CD8-positive, alpha-beta memory T cell (primary cell): ENCODE measurements around the gene BLID. TPM values are rescaled to one million over a fixed set of nuclear protein-coding genes. Genes with fewer than 3 reads are reported as not detected.

ENCODE experiments used
- CTCF ChIA-PET: fragments of 350-600 bp; sonication (Branson Sonifier 250); formaldehyde crosslinking; loops from one replicate; lab custom pipeline; 2021; ENCODE audit warnings: antibody characterized with exemption; lab: Charles Lee
- POLR2A ChIA-PET: fragments of 350-600 bp; sonication (Branson Sonifier 250); formaldehyde crosslinking; loops from one replicate; lab custom pipeline; 2021; ENCODE audit warnings: antibody characterized with exemption; lab: Charles Lee
- DNase-seq, 5 donors: peaks; one replicate each; pipeline versions ENCODE4 v3.0.0 to v3.0.0-alpha.2; 2020 to 2022; ENCODE audit warnings: mixed read lengths in 1 of 5
- H3K27ac ChIP-seq: one replicate; pipeline ENCODE4 v1.7.0; 2013; ENCODE audit warnings: low read depth, mild to moderate bottlenecking, low read length, moderate library complexity
- H3K27me3 ChIP-seq: 2 replicates; pipeline ENCODE4 v1.7.0; 2013; ENCODE audit warnings: low read length, mild to moderate bottlenecking; ENCODE audit not compliant: insufficient read depth, poor library complexity, severe bottlenecking
- H3K36me3 ChIP-seq: 2 replicates; pipeline ENCODE4 v1.7.0; 2013; ENCODE audit warnings: mild to moderate bottlenecking, low read length, moderate library complexity; ENCODE audit not compliant: insufficient read depth
- H3K4me1 ChIP-seq: 2 replicates; pipeline ENCODE4 v1.7.0; 2013; ENCODE audit warnings: mild to moderate bottlenecking, low read length, moderate library complexity; ENCODE audit not compliant: insufficient read depth
- H3K4me3 ChIP-seq: 2 replicates; pipeline ENCODE4 v1.7.0; 2013; ENCODE audit warnings: mild to moderate bottlenecking, low read length
- H3K9me3 ChIP-seq: 2 replicates; pipeline ENCODE4 v1.7.0; 2013; ENCODE audit warnings: mild to moderate bottlenecking, low read length
- H3K27ac Mint-ChIP-seq, 8 donors: one replicate each; pipeline ENCODE4 v1.8.0; 2020 to 2021; ENCODE audit warnings: mixed read lengths in 8 of 8, mild to moderate bottlenecking in 6 of 8, inconsistent platforms in 3 of 8, moderate library complexity in 3 of 8
- H3K27me3 Mint-ChIP-seq, 2 donors: one replicate each; pipeline ENCODE4 v1.8.0; 2020 to 2021; ENCODE audit warnings: mixed read lengths in 2 of 2, mild to moderate bottlenecking in 1 of 2, moderate library complexity in 1 of 2
- H3K36me3 Mint-ChIP-seq, 3 donors: one replicate each; pipeline ENCODE4 v1.8.0; 2020 to 2021; ENCODE audit warnings: mixed read lengths in 3 of 3, inconsistent platforms in 1 of 3, mild to moderate bottlenecking in 1 of 3
- H3K4me1 Mint-ChIP-seq, 3 donors: one replicate each; pipeline ENCODE4 v1.8.0; 2020 to 2021; ENCODE audit warnings: mixed read lengths in 3 of 3, inconsistent platforms in 1 of 3, mild to moderate bottlenecking in 1 of 3
- H3K4me3 Mint-ChIP-seq, 7 donors: one replicate each; pipeline ENCODE4 v1.8.0; 2020 to 2021; ENCODE audit warnings: mixed read lengths in 7 of 7, mild to moderate bottlenecking in 6 of 7, moderate library complexity in 4 of 7, inconsistent platforms in 2 of 7
- H3K9me3 Mint-ChIP-seq, 5 donors: one replicate each; pipeline ENCODE4 v1.8.0; 2020 to 2022; ENCODE audit warnings: mixed read lengths in 5 of 5, mild to moderate bottlenecking in 3 of 5, moderate library complexity in 2 of 5, inconsistent platforms in 1 of 5
- polyA plus RNA-seq: library from polyadenylated mRNA; unstranded; fragments of 300-500 nt; fragmentation: Illumina TruSeq; gene quantifications from one replicate; pipeline ENCODE4 v1.2.3, GENCODE V29; 2021
- total RNA-seq, 2 experiments: library from RNA; stranded (reverse); gene quantifications; one replicate each; pipeline ENCODE4 v1.2.3, GENCODE V29; 2021

The BLID gene
- total and polyA plus RNA-seq, 3 experiments from 2014 or later: not detected

DNA sequence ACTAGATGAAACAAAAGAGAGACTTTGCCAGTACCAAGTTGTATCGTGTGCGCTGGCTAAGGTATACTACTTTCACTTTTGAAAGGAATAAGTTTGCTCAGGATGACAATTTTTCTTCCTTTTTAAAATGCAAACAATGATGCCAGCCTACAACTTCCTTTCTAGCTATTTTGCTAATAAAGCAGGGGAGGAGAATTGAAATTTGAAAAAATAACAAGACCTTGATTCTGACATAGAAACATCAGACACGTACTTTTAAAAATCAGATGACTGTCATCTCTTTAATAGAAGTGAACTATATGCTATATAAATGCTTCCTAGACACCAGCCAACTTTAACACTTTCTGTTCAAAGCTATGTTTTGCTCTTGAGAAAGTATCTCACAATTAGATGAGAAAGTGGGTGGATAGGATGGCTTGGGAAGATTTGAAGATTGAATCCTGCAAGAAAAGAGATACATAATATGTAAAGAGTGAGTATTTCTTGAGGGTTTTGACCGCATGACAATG is 41.7 kb upstream of the BLID start:
- ChIA-PET CTCF (no interaction called here), POLR2A (no interaction called here)
- Mint-ChIP-seq H3K4me1 (peaks cover 16 to 29% (median 20%) of the 10 kb centered on the region in 3 donors), H3K27me3 (peaks cover 0 to 10% of the 10 kb centered on the region in 2 donors), H3K4me3 (peak overlapping the region in 5 of 7 donors; percentile 42 to 59 (median 50)), H3K27ac (peak overlapping the region in 3 of 8 donors; percentile 4 to 22 (median 11)), H3K9me3 (peaks cover 0 to 2% (median 0%) of the 10 kb centered on the region in 5 donors), H3K36me3 (no peaks in the 10 kb centered on the region)
- no peaks in the 10 kb centered on the region for H3K9me3 ChIP-seq
- H3K36me3 ChIP-seq: no peaks in the 10 kb centered on the region
- no peaks in the 10 kb centered on the region for H3K4me1 ChIP-seq
- H3K4me3 ChIP-seq: no peak overlapping the region
- H3K27ac ChIP-seq: no peak overlapping the region
- no peak for DNase-seq
- no peaks in the 10 kb centered on the region for H3K27me3 ChIP-seq

DNA sequence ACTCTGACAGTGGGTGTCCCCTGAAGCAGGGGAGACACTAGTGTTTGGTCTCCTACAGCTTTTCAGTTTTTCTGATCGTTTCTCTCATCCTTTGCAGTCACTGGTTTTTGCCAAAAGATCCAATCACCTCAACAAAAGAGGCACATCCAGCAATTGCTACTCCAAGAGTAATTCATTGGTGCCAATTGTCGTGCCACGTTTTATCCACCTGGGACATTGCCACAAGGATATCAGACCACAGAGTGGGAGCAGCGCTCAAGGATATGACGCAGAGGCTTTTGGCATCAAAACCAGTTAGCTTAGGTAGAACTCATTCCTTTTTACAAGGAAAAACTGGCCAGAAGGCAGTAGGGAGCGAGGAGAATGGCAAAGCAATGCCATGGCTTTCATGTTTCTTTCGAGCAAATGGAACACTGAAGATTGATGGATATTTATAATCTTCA is 40.9 kb upstream of the BLID start:
- Histone ChIP-seq H3K36me3 (no peaks in the 10 kb centered on the region), H3K27ac (no peak overlapping the region), H3K9me3 (no peaks in the 10 kb centered on the region), H3K4me3 (no peak overlapping the region), H3K4me1 (no peaks in the 10 kb centered on the region), H3K27me3 (no peaks in the 10 kb centered on the region)
- peaks cover 0 to 10% of the 10 kb centered on the region in 2 donors for H3K27me3 Mint-ChIP-seq
- H3K36me3 Mint-ChIP-seq: no peaks in the 10 kb centered on the region
- peaks cover 16 to 29% (median 20%) of the 10 kb centered on the region in 3 donors for H3K4me1 Mint-ChIP-seq
- ChIA-PET POLR2A (no interaction called here), CTCF (no interaction called here)
- H3K9me3 Mint-ChIP-seq: peaks cover 0 to 2% (median 0%) of the 10 kb centered on the region in 5 donors
- H3K4me3 Mint-ChIP-seq: peak overlapping the region in 4 of 7 donors; percentile 42 to 59 (median 47)
- no peak for DNase-seq
- peak overlapping the region in 1 of 8 donors; percentile 22 for H3K27ac Mint-ChIP-seq

DNA sequence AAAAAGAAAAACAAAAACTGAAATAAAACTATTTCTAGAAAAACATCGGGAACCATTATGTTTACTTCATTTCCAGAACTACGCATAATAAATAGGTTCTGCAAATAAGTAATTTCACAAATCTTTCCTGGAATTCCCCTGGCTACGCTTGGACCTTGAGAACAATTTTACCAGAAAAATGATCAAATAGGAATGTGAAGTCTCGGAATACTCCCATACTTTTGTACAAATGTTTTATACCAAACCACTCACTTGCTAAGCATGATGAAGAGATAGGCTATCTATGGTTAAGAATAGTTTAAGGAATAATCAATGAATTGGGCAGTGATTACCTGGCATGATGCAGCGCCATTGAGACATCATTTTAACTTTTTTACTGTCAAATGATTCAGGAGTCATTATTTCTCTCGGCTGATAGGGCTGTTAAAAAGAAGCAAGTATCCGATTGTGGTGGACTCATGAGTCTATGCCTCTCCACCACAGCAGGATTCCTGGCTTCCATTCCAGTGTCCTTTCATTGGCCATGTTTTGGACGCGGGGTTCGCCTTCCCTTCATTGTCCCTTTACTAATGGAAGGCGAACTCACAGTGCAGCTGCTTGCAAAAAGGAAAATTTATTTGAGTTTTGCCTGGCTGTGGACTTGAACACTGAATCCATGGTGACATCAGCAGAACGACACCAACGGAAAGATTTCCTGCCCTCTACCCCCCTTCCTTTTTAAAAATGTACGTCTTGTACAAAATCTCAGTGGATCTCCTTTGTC is 39.9 kb upstream of the BLID start:
- H3K36me3 ChIP-seq: no peaks in the 10 kb centered on the region
- Mint-ChIP-seq H3K27me3 (peaks cover 0 to 10% of the 10 kb centered on the region in 2 donors), H3K36me3 (no peaks in the 10 kb centered on the region), H3K4me1 (peaks cover 16 to 29% (median 20%) of the 10 kb centered on the region in 3 donors), H3K4me3 (no peak overlapping the region), H3K9me3 (no peaks in the 10 kb centered on the region), H3K27ac (no peak overlapping the region)
- H3K9me3 ChIP-seq: no peaks in the 10 kb centered on the region
- H3K4me3 ChIP-seq: no peak overlapping the region
- no peak overlapping the region for H3K27ac ChIP-seq
- POLR2A ChIA-PET: no interaction called here
- no peak for DNase-seq
- CTCF ChIA-PET: no interaction called here
- no peaks in the 10 kb centered on the region for H3K4me1 ChIP-seq
- H3K27me3 ChIP-seq: no peaks in the 10 kb centered on the region

DNA sequence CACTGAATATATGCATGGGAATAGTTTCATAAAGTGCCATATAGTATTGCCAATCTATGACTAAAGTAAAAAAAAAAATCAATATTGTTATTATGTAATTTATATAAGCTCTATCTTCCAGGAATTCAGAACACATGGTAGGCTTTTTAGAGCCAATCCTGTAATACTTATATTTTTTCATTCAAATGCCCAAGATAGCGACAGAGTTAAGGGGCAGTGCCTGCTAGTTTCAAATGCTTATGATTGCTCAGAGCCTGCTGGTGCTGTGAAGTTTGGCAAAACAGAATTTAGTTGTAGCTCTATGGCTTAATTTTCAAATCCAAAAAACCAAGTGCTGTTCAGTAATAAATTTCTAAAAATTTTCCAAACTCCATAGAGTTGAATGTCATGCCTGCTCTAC is 39.0 kb upstream of the BLID start:
- Histone ChIP-seq H3K27ac (no peak overlapping the region), H3K9me3 (no peaks in the 10 kb centered on the region), H3K4me3 (no peak overlapping the region), H3K4me1 (no peaks in the 10 kb centered on the region), H3K36me3 (no peaks in the 10 kb centered on the region), H3K27me3 (no peaks in the 10 kb centered on the region)
- Mint-ChIP-seq H3K27me3 (peaks cover 0 to 8% of the 10 kb centered on the region in 2 donors), H3K4me3 (no peak overlapping the region), H3K4me1 (peaks cover 16 to 29% (median 20%) of the 10 kb centered on the region in 3 donors), H3K9me3 (peaks cover 0 to 3% (median 0%) of the 10 kb centered on the region in 5 donors), H3K27ac (no peak overlapping the region), H3K36me3 (no peaks in the 10 kb centered on the region)
- no peak for DNase-seq
- POLR2A ChIA-PET: no interaction called here
- CTCF ChIA-PET: no interaction called here

DNA sequence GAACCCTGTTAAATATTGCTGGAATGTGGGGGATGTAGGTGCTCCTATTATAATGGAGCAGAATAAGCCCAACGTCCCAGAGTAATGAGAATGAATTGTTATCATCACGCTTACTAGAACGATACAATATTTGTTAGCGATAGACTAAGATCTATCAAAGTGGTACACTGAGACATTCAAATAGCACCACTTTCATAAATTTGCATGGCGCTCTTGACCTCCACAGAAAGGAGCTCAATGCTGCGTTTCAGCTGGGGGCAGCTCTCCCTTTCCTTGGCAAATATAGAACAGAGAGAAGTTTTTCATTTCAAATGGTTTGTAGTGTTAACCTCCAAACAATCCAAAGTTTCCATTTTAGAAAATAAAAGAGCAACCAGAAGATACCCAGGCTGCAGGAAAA is 38.2 kb upstream of the BLID start:
- no peak overlapping the region for H3K4me3 ChIP-seq
- no peak overlapping the region for H3K4me3 Mint-ChIP-seq
- H3K36me3 ChIP-seq: no peaks in the 10 kb centered on the region
- ChIA-PET POLR2A (no interaction called here), CTCF (interaction anchor here (0.7 kb wide), 1 partner anchor 9 kb away, joined by 6 read pairs; no protein-coding TSS in a partner anchor)
- no peaks in the 10 kb centered on the region for H3K9me3 ChIP-seq
- H3K27me3 ChIP-seq: no peaks in the 10 kb centered on the region
- no peaks in the 10 kb centered on the region for H3K4me1 ChIP-seq
- peaks cover 16 to 29% (median 20%) of the 10 kb centered on the region in 3 donors for H3K4me1 Mint-ChIP-seq
- H3K9me3 Mint-ChIP-seq: peaks cover 0 to 3% (median 0%) of the 10 kb centered on the region in 5 donors
- peaks cover 0 to 8% of the 10 kb centered on the region in 2 donors for H3K27me3 Mint-ChIP-seq
- DNase-seq: no peak
- H3K27ac Mint-ChIP-seq: no peak overlapping the region
- H3K27ac ChIP-seq: no peak overlapping the region
- no peaks in the 10 kb centered on the region for H3K36me3 Mint-ChIP-seq

DNA sequence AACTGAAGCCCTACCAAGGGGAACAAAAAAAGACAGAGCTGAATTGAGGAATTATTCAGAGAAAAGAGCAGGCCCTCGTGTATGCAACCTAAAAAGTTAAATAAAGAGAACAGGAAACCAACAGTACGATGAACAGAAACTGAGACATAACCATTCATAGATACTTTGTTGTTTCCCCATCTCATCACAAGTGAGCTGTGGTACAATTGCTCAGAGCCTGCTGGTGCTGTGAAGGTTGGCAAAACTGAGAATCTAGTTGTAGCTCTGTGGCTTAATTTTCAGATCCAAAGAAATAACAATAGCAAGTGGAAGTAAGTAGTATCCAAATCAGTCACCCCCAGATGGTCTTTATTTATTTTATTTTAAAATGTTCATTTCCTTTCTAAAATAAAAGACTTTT is 37.7 kb upstream of the BLID start:
- Mint-ChIP-seq H3K4me1 (peaks cover 16 to 26% (median 20%) of the 10 kb centered on the region in 3 donors), H3K27me3 (peaks cover 0 to 4% of the 10 kb centered on the region in 2 donors), H3K27ac (no peak overlapping the region), H3K9me3 (peaks cover 0 to 3% (median 0%) of the 10 kb centered on the region in 5 donors), H3K4me3 (no peak overlapping the region), H3K36me3 (no peaks in the 10 kb centered on the region)
- ChIA-PET CTCF (interaction anchor here (0.7 kb wide), 1 partner anchor 9 kb away, joined by 6 read pairs; no protein-coding TSS in a partner anchor), POLR2A (no interaction called here)
- Histone ChIP-seq H3K4me1 (no peaks in the 10 kb centered on the region), H3K36me3 (no peaks in the 10 kb centered on the region), H3K27ac (no peak overlapping the region), H3K9me3 (no peaks in the 10 kb centered on the region), H3K4me3 (no peak overlapping the region), H3K27me3 (no peaks in the 10 kb centered on the region)
- no peak for DNase-seq

DNA sequence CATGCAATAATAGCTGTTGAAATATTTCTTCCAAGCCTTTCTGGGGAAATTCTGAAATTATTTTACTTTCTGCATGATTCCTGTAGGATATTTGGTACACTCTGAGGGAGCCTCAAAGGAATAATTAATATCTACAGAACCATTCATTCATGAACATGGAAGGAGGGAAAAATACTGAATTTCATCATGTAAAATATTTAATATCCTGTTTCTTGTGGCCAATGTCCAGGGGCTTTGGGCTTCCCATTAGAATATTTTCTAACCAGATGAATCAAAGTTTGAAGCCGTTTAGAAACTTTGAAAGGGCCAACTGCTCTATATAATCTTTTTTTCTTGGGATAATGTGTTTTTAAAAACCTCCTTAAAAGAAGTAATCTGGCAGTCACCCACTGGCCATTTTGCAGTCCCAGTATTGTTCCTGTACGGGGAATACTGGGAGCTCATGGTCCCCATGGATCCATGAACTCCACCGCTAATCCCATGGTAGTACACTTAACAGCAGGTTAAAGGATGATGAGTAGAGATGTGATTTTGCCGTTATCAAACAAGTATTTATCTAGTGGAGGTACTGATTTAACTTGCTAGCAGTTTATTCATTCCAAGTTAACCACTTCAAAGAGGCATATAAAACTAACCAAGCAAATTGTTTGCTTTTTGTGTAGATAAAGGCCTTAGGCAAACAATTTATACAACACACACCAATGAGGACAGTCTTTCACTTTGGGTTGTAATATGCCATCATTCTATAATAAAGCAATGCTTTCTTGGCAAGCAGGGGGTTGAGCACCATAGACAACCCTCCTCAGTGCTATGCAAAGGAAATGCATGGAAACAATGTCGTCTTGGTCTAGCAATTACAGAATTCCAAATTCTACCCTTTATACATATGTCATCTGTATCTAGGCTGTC is 34.5 kb upstream of the BLID start:
- ChIA-PET CTCF (no interaction called here), POLR2A (no interaction called here)
- H3K4me1 ChIP-seq: no peaks in the 10 kb centered on the region
- no peak overlapping the region for H3K27ac ChIP-seq
- no peaks in the 10 kb centered on the region for H3K9me3 ChIP-seq
- DNase-seq: no peak
- H3K27me3 ChIP-seq: no peaks in the 10 kb centered on the region
- peaks cover 0 to 3% of the 10 kb centered on the region in 2 donors for H3K27me3 Mint-ChIP-seq
- peaks cover 0 to 3% (median 0%) of the 10 kb centered on the region in 5 donors for H3K9me3 Mint-ChIP-seq
- no peak overlapping the region for H3K4me3 Mint-ChIP-seq
- H3K4me1 Mint-ChIP-seq: no peaks in the 10 kb centered on the region
- H3K4me3 ChIP-seq: no peak overlapping the region
- no peak overlapping the region for H3K27ac Mint-ChIP-seq
- H3K36me3 Mint-ChIP-seq: no peaks in the 10 kb centered on the region
- H3K36me3 ChIP-seq: no peaks in the 10 kb centered on the region
